Measurements from ENCODE around the gene GZF1. TPM values are rescaled to one million over a fixed set of nuclear protein-coding genes. Genes with fewer than 3 reads are reported as not detected.

The GZF1 gene
- total RNA-seq, 3 donors from 2014 or later = 19.0 to 24.3 (median 19.9) TPM

DNA sequence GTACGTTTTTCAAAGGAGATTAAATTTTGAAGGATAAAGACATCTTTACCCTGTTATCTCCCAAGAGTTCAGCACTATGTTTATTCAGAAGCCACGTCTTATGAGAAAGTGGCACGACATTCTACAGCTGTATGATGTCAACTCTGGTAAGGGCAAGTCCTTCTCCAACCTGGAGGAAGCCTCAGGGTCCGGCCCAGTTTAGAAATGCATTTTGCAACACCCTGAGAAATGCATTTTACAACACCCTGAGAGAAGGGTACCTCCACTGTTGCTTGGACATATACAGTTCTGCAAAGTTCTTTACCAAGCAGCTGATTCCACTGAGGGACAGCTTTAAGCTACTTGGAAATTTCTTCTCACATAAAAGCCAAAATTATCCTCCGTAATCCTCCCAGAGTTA, 41.8 kb downstream of the GZF1 start:
- H3K4me1 ChIP-seq = no peaks in the 10 kb centered on the region
- H3K4me3 ChIP-seq = no peak overlapping the region
- no peaks in the 10 kb centered on the region for H3K36me3 ChIP-seq
- intact Hi-C loops (cut with DNase I; ENCODE audit: low total_unique reads) = loop anchor here (2.0 kb wide), 1 partner anchor 43 kb away; no protein-coding TSS in a partner anchor
- H3K27me3 ChIP-seq = no peaks in the 10 kb centered on the region
- TF ChIP-seq POLR2A (IDR thresholded peaks at IDR 0.05) (no peak), POLR2AphosphoS5 (IDR thresholded peaks at IDR 0.05) (no peak)
- TF ChIP-seq, protein P1, sequence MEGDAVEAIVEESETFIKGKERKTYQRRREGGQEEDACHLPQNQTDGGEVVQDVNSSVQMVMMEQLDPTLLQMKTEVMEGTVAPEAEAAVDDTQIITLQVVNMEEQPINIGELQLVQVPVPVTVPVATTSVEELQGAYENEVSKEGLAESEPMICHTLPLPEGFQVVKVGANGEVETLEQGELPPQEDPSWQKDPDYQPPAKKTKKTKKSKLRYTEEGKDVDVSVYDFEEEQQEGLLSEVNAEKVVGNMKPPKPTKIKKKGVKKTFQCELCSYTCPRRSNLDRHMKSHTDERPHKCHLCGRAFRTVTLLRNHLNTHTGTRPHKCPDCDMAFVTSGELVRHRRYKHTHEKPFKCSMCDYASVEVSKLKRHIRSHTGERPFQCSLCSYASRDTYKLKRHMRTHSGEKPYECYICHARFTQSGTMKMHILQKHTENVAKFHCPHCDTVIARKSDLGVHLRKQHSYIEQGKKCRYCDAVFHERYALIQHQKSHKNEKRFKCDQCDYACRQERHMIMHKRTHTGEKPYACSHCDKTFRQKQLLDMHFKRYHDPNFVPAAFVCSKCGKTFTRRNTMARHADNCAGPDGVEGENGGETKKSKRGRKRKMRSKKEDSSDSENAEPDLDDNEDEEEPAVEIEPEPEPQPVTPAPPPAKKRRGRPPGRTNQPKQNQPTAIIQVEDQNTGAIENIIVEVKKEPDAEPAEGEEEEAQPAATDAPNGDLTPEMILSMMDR (IDR thresholded peaks at IDR 0.05) = no peak
- no peak overlapping the region for H3K27ac ChIP-seq
- no peak for DNase-seq (ENCODE audit: low spot score in 2 of 2)
- H3K9me3 ChIP-seq = no peaks in the 10 kb centered on the region

- TF ChIP-seq, protein P1 (IDR thresholded peaks at IDR 0.05) = no peak
- TF ChIP-seq POLR2AphosphoS5 (IDR thresholded peaks at IDR 0.05) (no peak), POLR2A (IDR thresholded peaks at IDR 0.05) (no peak)
- no peaks in the 10 kb centered on the region for H3K4me1 ChIP-seq
- H3K27me3 ChIP-seq = no peaks in the 10 kb centered on the region
- no peak for DNase-seq (ENCODE audit: low spot score in 2 of 2)
- no peaks in the 10 kb centered on the region for H3K36me3 ChIP-seq
- H3K27ac ChIP-seq = no peak overlapping the region
- H3K4me3 ChIP-seq = no peak overlapping the region
- H3K9me3 ChIP-seq = no peaks in the 10 kb centered on the region
- intact Hi-C loops (cut with DNase I; ENCODE audit: low total_unique reads) = loop anchor here (2.0 kb wide), 1 partner anchor 43 kb away; no protein-coding TSS in a partner anchor
Observed at GRCh38 chr20:23404196-23404595, 42.2 kb downstream of the GZF1 start.

- Histone ChIP-seq H3K27me3 (no peaks in the 10 kb centered on the region), H3K4me3 (no peak overlapping the region), H3K9me3 (no peaks in the 10 kb centered on the region), H3K27ac (no peak overlapping the region), H3K36me3 (no peaks in the 10 kb centered on the region), H3K4me1 (no peaks in the 10 kb centered on the region)
- TF ChIP-seq, protein P1 (IDR thresholded peaks at IDR 0.05) = no peak
- TF ChIP-seq POLR2AphosphoS5 (IDR thresholded peaks at IDR 0.05) (no peak), POLR2A (IDR thresholded peaks at IDR 0.05) (no peak)
- DNase-seq (ENCODE audit: low spot score in 2 of 2) = no peak
- intact Hi-C loops (cut with DNase I; ENCODE audit: low total_unique reads) = no loop called here
Observed at GRCh38 chr20:23406880-23407279, 44.9 kb downstream of the GZF1 start.

- no peak overlapping the region for H3K27ac ChIP-seq
- no peaks in the 10 kb centered on the region for H3K4me1 ChIP-seq
- DNase-seq (ENCODE audit: low spot score in 2 of 2) = no peak
- H3K9me3 ChIP-seq = no peaks in the 10 kb centered on the region
- intact Hi-C loops (cut with DNase I; ENCODE audit: low total_unique reads) = no loop called here
- H3K27me3 ChIP-seq = no peaks in the 10 kb centered on the region
- H3K4me3 ChIP-seq = no peak overlapping the region
- H3K36me3 ChIP-seq = no peaks in the 10 kb centered on the region
- TF ChIP-seq POLR2A (IDR thresholded peaks at IDR 0.05) (no peak), POLR2AphosphoS5 (IDR thresholded peaks at IDR 0.05) (no peak)
- TF ChIP-seq, protein P1 (IDR thresholded peaks at IDR 0.05) = no peak
Observed at GRCh38 chr20:23407781-23408464, 45.9 kb downstream of the GZF1 start.

- H3K4me1 ChIP-seq = no peaks in the 10 kb centered on the region
- H3K27me3 ChIP-seq = no peaks in the 10 kb centered on the region
- H3K9me3 ChIP-seq = no peaks in the 10 kb centered on the region
- H3K36me3 ChIP-seq = no peaks in the 10 kb centered on the region
- no peak overlapping the region for H3K27ac ChIP-seq
- intact Hi-C loops (cut with DNase I; ENCODE audit: low total_unique reads) = no loop called here
- TF ChIP-seq POLR2A (IDR thresholded peaks at IDR 0.05) = no peak
- TF ChIP-seq, protein P1 (IDR thresholded peaks at IDR 0.05) = no peak
- no peak for TF ChIP-seq POLR2AphosphoS5 (IDR thresholded peaks at IDR 0.05)
- H3K4me3 ChIP-seq = no peak overlapping the region
- DNase-seq (ENCODE audit: low spot score in 2 of 2) = no peak
Observed at GRCh38 chr20:23408957-23409356, 47.0 kb downstream of the GZF1 start.

Data from breast epithelium (tissue), 4 donors.